ENCODE results near the gene PPP1R36. TPM values are rescaled to one million over a fixed set of nuclear protein-coding genes. Genes with fewer than 3 reads are reported as not detected.

Gene PPP1R36, protein sequence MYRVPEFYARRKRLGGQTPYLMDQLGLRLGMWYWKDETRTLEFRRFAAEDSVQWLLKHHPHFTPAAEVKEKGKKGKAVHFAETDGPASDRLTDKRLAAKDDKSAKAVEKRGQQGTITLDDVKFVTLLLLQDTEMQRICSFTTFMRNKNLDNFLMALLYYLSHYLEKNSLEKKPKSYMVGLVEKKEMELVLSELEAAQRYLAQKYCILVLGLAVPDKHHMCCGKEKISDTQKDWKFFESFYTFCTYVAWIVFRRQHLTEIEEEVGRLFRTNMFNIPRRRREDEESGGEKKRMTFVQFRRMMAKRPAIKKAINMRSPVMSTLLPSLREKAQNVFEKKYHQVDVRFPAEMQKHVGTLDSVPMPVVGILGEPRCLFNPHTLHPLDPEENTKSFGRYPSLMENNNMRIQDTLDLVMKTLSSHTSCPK
- under 1 TPM; 0.19 to 0.31 TPM for total RNA-seq

DNA sequence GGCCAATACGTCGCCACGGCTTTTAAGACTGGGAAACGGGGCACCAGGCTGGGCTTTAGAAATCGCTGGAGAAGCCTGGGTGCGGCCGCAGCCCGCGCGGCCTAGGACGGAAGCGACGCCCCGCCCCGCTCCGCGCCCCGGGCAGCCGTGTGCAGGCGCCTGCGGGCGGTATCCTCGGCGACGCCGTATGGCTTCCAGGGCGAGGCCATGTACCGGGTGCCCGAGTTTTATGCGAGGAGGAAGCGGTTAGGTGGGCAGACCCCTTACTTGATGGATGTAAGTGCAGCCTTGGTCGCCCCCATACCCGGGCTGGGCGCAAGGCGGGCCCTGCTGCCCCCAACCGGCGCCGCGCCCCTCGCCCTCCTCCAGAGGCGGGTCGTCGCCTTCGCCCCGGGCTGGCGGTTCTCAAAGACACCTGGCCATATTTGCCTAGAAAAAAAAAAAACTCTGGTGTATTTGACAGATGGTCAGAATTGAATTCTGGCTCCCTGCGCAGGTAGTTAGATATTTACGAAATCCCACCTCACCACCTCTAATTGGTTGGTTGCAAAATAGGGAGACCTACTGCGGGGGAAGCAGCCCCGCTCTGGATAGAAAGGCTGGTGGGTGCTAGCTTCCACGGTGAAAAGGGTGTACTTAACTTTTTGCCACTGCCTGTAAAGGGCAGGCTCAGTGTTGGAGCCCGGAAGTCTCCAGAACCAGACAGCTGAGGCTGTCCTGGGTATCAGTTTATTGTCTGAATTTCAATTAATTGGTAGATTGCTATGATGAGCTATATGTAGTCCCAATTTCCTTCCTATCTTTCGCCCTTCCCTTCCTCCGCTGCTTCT is at the start of gene PPP1R36:
Gene PPP1R36 (plus strand): TSS at position 171 of the 830 bp plus-strand sequence. CDS start 37 bp downstream, at position 208.
- H3K27ac Mint-ChIP-seq: no peak within 1 kb of the TSS
- POLR2A ChIA-PET: interaction anchor here (0.6 kb wide), 1 partner anchor 121 kb away, joined by 3 read pairs; no protein-coding TSS in a partner anchor
- peak; percentile 58 for DNase-seq
- H3K36me3 Mint-ChIP-seq: no peaks in the 10 kb centered on the region
- CTCF ChIA-PET: interaction anchor here (0.9 to 1.9 kb wide), 2 partner anchors 10 to 86 kb away, joined by 4 to 6 read pairs; partner anchors contain the start of gene HSPA2
- intact Hi-C loops (cut with micrococcal nuclease): loop anchor here (1.0 kb wide), 1 partner anchor 10 kb away; the partner anchor contains the start of gene HSPA2
- no peaks in the 10 kb centered on the region for H3K9me3 Mint-ChIP-seq
- peak within 1 kb of the TSS; percentile 46 for H3K4me3 Mint-ChIP-seq
- H3K4me1 Mint-ChIP-seq (ENCODE audit: low read depth): peaks cover 11% of the 10 kb centered on the region
- H3K27me3 Mint-ChIP-seq: peaks cover 9% of the 10 kb centered on the region

DNA sequence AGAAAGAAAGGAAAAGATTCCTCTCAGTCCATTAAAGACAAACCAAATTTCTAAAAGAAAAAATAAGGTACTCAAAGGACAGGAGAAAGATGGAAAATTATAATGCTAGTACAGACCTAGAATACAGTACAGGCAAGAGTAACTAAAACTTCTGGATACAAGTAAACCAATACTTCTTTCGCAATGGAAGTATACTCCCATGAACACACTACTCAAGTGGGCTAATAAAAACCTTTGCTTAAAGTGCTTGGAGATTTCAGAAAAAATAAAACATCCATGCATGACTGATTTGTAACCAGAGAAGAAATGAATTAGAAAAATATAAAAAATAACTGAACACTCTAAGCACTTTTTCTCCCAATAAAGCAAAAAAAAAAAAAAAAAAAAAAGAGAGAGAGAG is 49.7 kb upstream of the PPP1R36 start:
- Mint-ChIP-seq H3K27ac (peak overlapping the region; percentile 84), H3K36me3 (peaks cover 24% of the 10 kb centered on the region), H3K9me3 (no peaks in the 10 kb centered on the region), H3K27me3 (no peaks in the 10 kb centered on the region), H3K4me3 (peak overlapping the region; percentile 56), H3K4me1 (ENCODE audit: low read depth) (peaks cover 48% of the 10 kb centered on the region)
- intact Hi-C loops (cut with micrococcal nuclease): loop anchor here (5.0 to 10.0 kb wide), 3 partner anchors 415 to 1025 kb away; partner anchors contain the start of genes CHURC1 and PPP2R5E
- POLR2A ChIA-PET: no interaction called here
- CTCF ChIA-PET: no interaction called here
- no peak for DNase-seq

DNA sequence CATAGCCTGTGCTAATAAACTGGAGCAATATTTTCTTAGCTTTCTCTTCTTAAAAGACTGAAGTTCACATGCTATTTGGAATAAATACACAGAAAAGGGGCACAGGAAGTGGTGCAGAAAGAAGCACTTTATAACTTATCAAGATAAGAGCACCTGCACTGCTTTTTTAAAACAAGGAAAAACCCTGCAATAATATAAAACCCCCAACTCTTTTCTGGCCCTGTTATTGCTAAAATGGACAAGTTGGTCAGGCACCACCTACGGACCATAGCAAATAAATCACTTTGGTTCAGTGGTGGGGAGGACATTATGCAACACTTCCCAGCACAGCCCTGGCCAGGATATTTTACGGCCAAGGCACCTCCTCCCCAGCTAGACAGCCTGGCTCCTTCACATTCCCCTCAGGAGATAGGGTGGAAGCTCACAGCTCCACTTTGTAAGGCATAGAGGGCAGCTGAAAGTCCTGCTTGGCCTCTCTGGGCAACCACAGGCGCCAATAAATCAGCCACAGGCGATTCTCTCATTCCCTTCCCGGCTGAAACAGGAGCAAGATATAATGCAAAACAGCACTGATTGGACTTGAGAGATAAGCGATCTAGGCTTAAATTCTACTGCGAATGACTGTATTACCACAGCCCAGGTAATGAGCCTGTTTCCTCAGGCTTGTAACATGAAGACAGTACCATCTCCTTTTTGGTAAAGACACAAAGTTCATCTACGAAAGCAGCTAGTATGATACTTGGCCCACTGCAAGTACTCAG is 48.2 kb upstream of the PPP1R36 start:
- H3K27me3 Mint-ChIP-seq: no peaks in the 10 kb centered on the region
- intact Hi-C loops (cut with micrococcal nuclease): loop anchor here (2.0 to 10.0 kb wide), 5 partner anchors 17 to 1027 kb away; partner anchors contain the start of genes CHURC1, MTHFD1 and PPP2R5E
- peaks cover 47% of the 10 kb centered on the region for H3K4me1 Mint-ChIP-seq (ENCODE audit: low read depth)
- H3K27ac Mint-ChIP-seq: peak overlapping the region; percentile 98
- H3K9me3 Mint-ChIP-seq: no peaks in the 10 kb centered on the region
- H3K36me3 Mint-ChIP-seq: peaks cover 31% of the 10 kb centered on the region
- ChIA-PET CTCF (interaction anchor here (0.9 to 3.2 kb wide), 5 partner anchors 9 to 72 kb away, joined by 3 to 27 read pairs (median 5); no protein-coding TSS in a partner anchor), POLR2A (interaction anchor here (1.2 to 2.9 kb wide), 4 partner anchors 8 to 113 kb away, joined by 3 to 18 read pairs (median 5); partner anchors contain the start of gene MTHFD1)
- H3K4me3 Mint-ChIP-seq: peak overlapping the region; percentile 95
- peak; percentile 18 for DNase-seq

DNA sequence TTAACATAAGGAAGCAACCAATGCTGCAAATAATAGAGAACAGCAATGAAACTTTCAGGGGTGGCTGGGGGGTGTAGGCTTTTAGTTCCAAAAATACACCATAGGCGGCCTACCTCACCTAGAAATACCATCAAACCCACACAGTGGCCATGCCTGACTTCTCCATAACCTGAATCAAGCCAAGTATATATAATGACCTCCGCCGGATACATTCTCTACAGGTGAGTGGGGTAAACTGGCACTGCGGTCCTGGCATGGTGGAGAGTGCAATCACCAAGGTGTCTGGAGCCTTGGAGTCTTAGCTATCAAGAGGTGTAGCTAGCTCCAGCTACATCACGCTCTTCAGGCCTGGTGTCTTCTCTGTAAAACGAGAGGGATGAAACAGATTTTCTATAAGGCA is 47.3 kb upstream of the PPP1R36 start:
- H3K36me3 Mint-ChIP-seq: peaks cover 28% of the 10 kb centered on the region
- no peaks in the 10 kb centered on the region for H3K27me3 Mint-ChIP-seq
- H3K27ac Mint-ChIP-seq: peak overlapping the region; percentile 98
- ChIA-PET POLR2A (interaction anchor here (1.0 to 3.8 kb wide), 7 partner anchors 9 to 164 kb away, joined by 3 to 18 read pairs (median 5); partner anchors contain the start of genes HSPA2 and MTHFD1), CTCF (interaction anchor here (1.3 to 3.2 kb wide), 4 partner anchors 8 to 73 kb away, joined by 4 to 27 read pairs (median 6); no protein-coding TSS in a partner anchor)
- peaks cover 48% of the 10 kb centered on the region for H3K4me1 Mint-ChIP-seq (ENCODE audit: low read depth)
- no peaks in the 10 kb centered on the region for H3K9me3 Mint-ChIP-seq
- intact Hi-C loops (cut with micrococcal nuclease): loop anchor here (2.0 to 10.0 kb wide), 5 partner anchors 18 to 1028 kb away; partner anchors contain the start of genes CHURC1, MTHFD1 and PPP2R5E
- DNase-seq: peak; percentile 32
- H3K4me3 Mint-ChIP-seq: peak overlapping the region; percentile 95

DNA sequence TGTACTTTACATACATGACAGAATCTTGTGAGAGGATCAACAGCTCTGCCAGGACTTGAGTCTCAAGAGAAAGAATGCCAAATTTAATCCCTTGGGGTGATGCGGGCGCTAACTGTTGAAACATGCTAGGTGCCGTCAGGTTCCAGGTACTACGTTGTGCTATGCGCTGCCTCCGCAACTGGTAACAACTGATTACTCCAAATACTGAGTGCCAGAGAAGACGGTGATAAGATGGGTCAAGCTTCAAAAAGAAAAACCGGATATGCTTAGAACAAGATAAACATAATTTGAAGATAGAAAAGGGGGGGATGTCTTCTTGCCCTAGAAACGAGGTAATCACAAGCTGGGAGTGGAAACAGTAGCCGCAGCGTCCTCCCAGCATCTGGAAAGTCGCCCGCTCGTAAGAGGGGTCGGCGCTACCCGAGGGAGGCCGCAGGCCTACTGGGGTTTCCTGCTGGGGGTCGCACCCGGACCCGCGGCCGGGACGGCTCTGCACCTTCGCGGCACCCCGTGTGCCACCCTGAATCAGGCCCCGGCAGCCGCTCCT is 46.8 kb upstream of the PPP1R36 start:
- Mint-ChIP-seq H3K27me3 (no peaks in the 10 kb centered on the region), H3K27ac (peak overlapping the region; percentile 98), H3K36me3 (peaks cover 28% of the 10 kb centered on the region), H3K4me1 (ENCODE audit: low read depth) (peaks cover 48% of the 10 kb centered on the region), H3K4me3 (peak overlapping the region; percentile 95), H3K9me3 (no peaks in the 10 kb centered on the region)
- CTCF ChIA-PET: interaction anchor here (0.7 to 3.2 kb wide), 4 partner anchors 8 to 38 kb away, joined by 3 to 27 read pairs (median 4); partner anchors contain the start of gene HSPA2
- DNase-seq: peak; percentile 37
- POLR2A ChIA-PET: interaction anchor here (1.0 to 3.8 kb wide), 6 partner anchors 8 to 164 kb away, joined by 3 to 18 read pairs (median 6); partner anchors contain the start of genes HSPA2 and MTHFD1
- intact Hi-C loops (cut with micrococcal nuclease): loop anchor here (1.0 to 10.0 kb wide), 7 partner anchors 8 to 1028 kb away; partner anchors contain the start of genes CHURC1, MTHFD1 and PPP2R5E

DNA sequence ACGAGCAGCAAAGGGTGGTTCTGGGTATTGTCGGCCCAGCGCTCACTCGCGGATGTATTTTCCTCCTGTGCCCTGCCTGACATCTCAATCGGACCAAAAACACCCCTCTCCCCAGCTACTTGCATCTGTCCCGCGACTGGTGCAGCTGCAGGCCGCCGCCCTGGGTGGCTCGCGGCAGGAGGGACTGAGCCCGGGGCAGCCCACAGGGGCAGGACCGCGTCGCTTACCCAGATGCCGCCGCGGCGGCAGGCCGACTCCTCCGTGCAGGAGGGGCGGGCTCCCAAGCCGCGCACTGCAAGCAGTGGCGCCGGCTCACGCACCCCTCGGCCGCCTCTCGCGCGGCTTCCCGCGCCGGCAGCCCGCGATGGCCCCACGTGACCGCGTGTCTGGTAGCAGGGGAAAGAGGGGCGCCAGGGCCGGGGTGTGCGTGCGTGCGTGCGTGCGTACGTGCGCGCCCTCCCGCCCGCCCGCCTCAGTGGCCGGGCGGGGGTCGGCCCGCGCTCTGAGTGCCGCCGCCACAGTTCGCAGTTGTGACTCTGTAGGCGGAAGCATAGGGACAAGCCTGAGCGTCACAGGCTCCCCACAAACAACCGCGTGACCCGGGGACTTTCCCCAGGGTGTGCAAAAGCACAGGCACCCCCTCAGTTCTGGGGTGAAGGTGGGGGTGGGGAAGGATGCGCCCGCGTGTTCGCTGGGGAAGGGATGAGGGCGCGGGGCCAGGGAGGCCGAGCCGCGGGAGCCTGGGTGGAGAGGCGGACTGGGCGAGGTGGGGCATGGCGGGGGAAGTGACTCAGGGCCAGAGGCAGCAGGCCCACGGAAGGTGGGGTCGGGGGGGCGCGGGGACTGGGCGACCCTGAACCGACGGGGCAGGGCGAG is 46.1 kb upstream of the PPP1R36 start, which contains the start of gene ZBTB25:
Gene ZBTB25 (minus strand): TSS at position 405 of the 876 bp plus-strand sequence. CDS start 13,305 bp downstream, outside the sequence.
- peak within 1 kb of the TSS; percentile 95 for H3K4me3 Mint-ChIP-seq
- peaks cover 53% of the 10 kb centered on the region for H3K4me1 Mint-ChIP-seq (ENCODE audit: low read depth)
- POLR2A ChIA-PET: interaction anchor here (0.9 to 3.8 kb wide), 11 partner anchors 8 to 862 kb away, joined by 3 to 18 read pairs (median 5); partner anchors contain the start of genes AKAP5, HSPA2 and MTHFD1
- H3K27me3 Mint-ChIP-seq: no peaks in the 10 kb centered on the region
- CTCF ChIA-PET: interaction anchor here (0.7 to 3.2 kb wide), 4 partner anchors 7 to 37 kb away, joined by 3 to 27 read pairs (median 4); partner anchors contain the start of gene HSPA2
- peak within 1 kb of the TSS; percentile 100 for H3K27ac Mint-ChIP-seq
- no peaks in the 10 kb centered on the region for H3K9me3 Mint-ChIP-seq
- peaks cover 27% of the 10 kb centered on the region for H3K36me3 Mint-ChIP-seq
- intact Hi-C loops (cut with micrococcal nuclease): loop anchor here (1.0 to 10.0 kb wide), 10 partner anchors 8 to 1029 kb away; partner anchors contain the start of genes CHURC1, MAX, MTHFD1 and PPP2R5E
- peak; percentile 95 for DNase-seq

DNA sequence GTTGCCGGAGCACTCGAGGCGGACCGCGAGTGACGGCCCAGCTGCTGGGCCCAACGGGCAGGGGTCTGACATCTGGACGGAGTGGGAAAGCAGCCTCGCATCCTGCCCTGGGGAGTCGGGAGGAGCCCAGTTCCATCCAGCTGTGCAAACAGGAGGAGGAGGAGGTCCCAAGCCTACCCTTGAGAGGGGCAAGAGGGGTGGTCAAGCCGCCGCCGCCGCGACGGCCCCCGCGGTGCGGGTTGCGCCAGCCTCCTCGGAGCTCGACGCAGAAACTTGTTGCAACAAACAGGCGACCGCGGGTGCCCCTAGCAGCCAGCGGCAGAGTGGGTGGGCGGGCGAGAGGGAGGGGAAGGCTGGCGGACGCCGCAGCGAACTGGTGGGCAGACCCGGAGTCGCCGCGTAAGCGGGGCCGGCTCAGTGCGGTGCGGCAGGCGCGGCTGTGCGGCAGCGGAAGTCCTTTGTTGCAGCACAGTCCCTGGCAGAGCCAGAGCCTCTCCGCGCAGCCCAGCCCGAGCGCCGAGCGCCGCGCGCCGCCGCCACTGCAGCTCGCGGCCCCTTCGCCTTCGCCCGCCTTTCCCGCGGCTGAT is 45.4 kb upstream of the PPP1R36 start, which contains the start of gene ZBTB1:
Gene ZBTB1 (plus strand): TSS at position 461 of the 587 bp plus-strand sequence. CDS start 16,735 bp downstream, outside the sequence.
- intact Hi-C loops (cut with micrococcal nuclease): loop anchor here (2.0 to 10.0 kb wide), 6 partner anchors 82 to 1030 kb away; partner anchors contain the start of genes CHURC1, MAX and PPP2R5E
- DNase-seq: peak; percentile 93
- Mint-ChIP-seq H3K9me3 (no peaks in the 10 kb centered on the region), H3K27ac (peak within 1 kb of the TSS; percentile 100), H3K36me3 (peaks cover 23% of the 10 kb centered on the region), H3K4me3 (peak within 1 kb of the TSS; percentile 95), H3K27me3 (no peaks in the 10 kb centered on the region), H3K4me1 (ENCODE audit: low read depth) (peaks cover 53% of the 10 kb centered on the region)
- CTCF ChIA-PET: interaction anchor here (1.1 kb wide), 1 partner anchor 36 kb away, joined by 4 read pairs; the partner anchor contains the start of gene HSPA2
- POLR2A ChIA-PET: interaction anchor here (0.7 to 3.8 kb wide), 11 partner anchors 9 to 862 kb away, joined by 3 to 16 read pairs (median 5); partner anchors contain the start of genes AKAP5, HSPA2 and MTHFD1

DNA sequence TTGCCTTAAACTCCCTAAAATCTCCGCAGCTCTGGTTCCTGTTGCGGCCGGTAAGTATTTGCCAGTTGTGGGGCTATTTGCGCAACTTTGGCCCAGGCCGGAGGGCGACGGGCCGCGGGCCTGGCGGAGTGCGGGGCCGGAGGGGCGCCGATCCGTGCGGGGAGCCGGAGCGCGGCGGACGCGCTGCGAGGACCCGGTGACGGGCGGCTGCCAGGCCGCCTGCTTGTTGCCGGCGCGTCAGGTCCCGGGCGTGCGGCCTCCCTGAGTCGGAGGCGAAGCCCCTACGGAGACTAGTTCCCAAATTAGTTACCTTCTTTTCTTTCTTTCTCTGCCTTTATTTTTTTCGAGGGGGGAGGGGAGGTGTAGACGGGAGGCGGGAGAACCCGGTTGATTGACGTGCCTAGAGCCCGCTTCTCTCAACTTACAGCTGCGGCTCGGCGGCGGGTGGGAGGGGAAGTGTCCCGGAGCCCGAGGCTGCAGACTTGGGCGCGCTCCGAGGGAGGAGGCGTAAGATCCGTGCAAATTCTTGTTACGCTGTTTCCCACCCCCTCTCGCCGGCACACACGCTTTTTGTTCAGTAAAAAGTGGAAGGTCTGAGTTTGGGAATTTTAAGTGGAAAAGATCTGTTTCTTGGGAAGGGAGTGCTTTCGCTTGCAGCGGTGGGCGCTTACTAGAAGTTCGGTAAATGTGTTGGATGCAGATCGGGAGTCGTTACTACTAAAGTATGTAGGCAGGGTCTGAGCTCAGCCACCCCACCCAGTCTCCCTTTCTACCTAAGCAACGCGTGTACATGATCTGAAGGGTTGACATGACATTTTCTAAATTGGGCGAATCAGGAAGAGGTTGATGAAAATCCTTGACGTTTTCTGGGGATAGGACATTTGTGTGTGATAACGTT is 44.6 kb upstream of the PPP1R36 start:
- Mint-ChIP-seq H3K4me3 (peak overlapping the region; percentile 83), H3K27ac (peak overlapping the region; percentile 100), H3K9me3 (no peaks in the 10 kb centered on the region), H3K4me1 (ENCODE audit: low read depth) (peaks cover 53% of the 10 kb centered on the region), H3K36me3 (peaks cover 20% of the 10 kb centered on the region), H3K27me3 (no peaks in the 10 kb centered on the region)
- ChIA-PET CTCF (interaction anchor here (0.8 to 1.8 kb wide), 3 partner anchors 35 to 131 kb away, joined by 3 to 5 read pairs (median 4); partner anchors contain the start of gene HSPA2), POLR2A (interaction anchor here (0.7 to 3.8 kb wide), 13 partner anchors 13 to 863 kb away, joined by 3 to 16 read pairs (median 4); partner anchors contain the start of genes AKAP5, HSPA2 and MTHFD1)
- DNase-seq: peak; percentile 92
- intact Hi-C loops (cut with micrococcal nuclease): loop anchor here (1.0 to 10.0 kb wide), 8 partner anchors 35 to 1030 kb away; partner anchors contain the start of genes AKAP5, CHURC1, HSPA2 and MAX

Measured in activated CD4-positive, alpha-beta memory T cell treated with anti-CD3 and anti-CD28 coated beads for 36 hours (primary cell).